Upper lobe of left lung (tissue), 4 donors: Measurements from ENCODE around the gene PGAM2.

Experiments
- POLR2A ChIP-seq, 4 donors: fragments of 450-650 bp; IDR thresholded peaks; one replicate each; pipeline ENCODE4 v1.5.1; 2016 to 2017; ENCODE audit warnings: antibody characterized with exemption in 4 of 4, mild to moderate bottlenecking in 2 of 4
- POLR2AphosphoS5 ChIP-seq, 2 donors: sonication (generic); formaldehyde crosslinking; IDR thresholded peaks; one replicate each; pipeline ENCODE4 v1.5.1; 2017; ENCODE audit warnings: antibody characterized with exemption in 2 of 2

DNA sequence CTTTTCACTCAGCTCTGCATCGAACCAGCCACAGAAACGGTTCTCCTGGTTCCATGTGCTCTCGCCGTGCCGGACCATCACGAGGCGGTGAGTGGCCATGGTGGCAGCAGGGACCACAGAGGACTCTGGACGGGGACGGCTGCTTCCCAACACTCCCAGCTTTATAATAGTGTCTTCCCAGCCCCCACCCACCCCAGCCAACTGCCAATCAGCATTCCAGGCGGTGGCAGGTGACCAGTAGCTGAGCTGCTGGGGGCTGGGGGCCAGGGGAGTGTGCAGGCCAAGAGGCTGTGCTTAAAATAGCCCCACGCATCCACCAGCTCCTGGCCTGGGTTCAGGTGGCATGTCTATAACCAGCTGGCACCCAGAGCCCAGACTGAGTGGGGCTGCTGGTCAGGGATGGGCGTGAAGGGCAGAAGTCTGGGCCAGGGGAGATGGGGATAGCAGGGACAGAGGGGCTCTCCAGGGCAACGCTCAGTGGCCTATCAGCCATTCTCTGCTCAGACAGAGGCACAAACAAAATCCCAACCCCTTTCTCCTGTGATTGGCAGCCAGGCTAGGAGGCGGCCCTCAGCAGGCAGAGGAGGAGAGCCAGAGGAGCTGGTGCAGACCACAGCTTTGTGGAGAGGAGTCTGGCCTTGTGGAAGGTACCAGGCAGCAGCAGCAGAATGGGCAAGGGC is at the start of gene PGAM2:
- TF ChIP-seq POLR2AphosphoS5 (IDR thresholded peaks at IDR 0.05) (no peak), POLR2A (IDR thresholded peaks at IDR 0.05) (no peak)
